Skeletal muscle satellite cell (primary cell): ENCODE results near the gene FAM124A.

Source experiments
- H3K27me3 ChIP-seq: 2 replicates; pipeline ENCODE4 v1.7.0; 2013; ENCODE audit warnings: low read length; ENCODE audit not compliant: control insufficient read depth, insufficient read depth
- H3K36me3 ChIP-seq: 2 replicates; pipeline ENCODE4 v1.7.0; 2013; ENCODE audit warnings: mild to moderate bottlenecking, control low read depth, low read length; ENCODE audit not compliant: insufficient read depth
- H3K4me1 ChIP-seq: 2 replicates; pipeline ENCODE4 v1.7.0; 2013; ENCODE audit warnings: low read length; ENCODE audit not compliant: control insufficient read depth, insufficient read depth
- H3K4me2 ChIP-seq: 2 replicates; pipeline ENCODE4 v1.7.0; 2013; ENCODE audit warnings: mild to moderate bottlenecking, low read length
- H3K4me3 ChIP-seq: 2 replicates; pipeline ENCODE4 v1.7.0; 2013; ENCODE audit warnings: low read length
- H3K9ac ChIP-seq: 2 replicates; pipeline ENCODE4 v1.7.0; 2013; ENCODE audit warnings: mild to moderate bottlenecking, low read depth, low read length, moderate library complexity
- H3K9me3 ChIP-seq: replicated peaks from 2 replicates; pipeline ENCODE4 v1.7.0; 2013; ENCODE audit warnings: mild to moderate bottlenecking, control low read depth, low read length

FAM124A gene

DNA sequence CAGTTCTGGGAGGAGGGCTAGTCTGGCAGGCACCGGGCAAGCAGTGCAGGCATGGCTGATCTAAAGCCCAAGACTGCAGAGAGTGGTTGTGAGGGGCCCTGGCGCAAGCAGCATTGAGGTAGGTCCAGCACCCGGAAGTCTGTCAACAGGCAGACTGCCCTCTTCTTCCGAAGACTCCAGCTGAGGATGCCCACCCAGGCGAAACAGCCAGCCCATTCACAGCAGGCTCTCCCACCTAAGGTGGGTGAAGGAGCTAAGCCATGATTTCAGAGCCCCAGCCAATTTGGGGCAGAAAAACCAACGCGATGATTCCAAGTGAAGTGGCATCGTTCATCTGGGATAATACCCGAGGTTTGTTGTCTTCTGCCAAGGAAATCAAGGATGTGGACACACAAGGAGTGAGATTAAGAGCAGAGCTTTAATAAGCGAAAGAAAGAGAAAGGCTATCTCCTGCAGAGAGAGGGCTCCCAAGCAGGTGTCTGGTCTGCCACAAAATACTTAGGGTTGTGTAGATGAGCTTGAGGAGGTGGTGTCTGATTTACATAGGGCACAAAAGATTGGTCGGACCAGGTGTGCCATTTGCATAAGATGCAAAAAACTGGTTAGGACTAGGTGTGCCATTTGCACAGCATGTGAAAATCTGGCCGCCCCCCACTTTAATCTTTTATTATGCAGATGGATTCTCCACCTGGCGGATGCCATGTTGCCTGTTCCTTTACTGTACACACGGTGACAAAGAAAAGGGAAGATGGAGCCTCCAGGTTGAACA lies 22.6 kb downstream of the FAM124A start:
- H3K27me3 ChIP-seq, result peaks cover 74% of the 10 kb centered on the region
- no peak overlapping the region for H3K4me3 ChIP-seq
- no peaks in the 10 kb centered on the region for H3K9me3 ChIP-seq
- H3K4me1 ChIP-seq, result no peaks in the 10 kb centered on the region
- no peak overlapping the region for H3K4me2 ChIP-seq
- no peaks in the 10 kb centered on the region for H3K36me3 ChIP-seq
- H3K9ac ChIP-seq, result no peak overlapping the region

DNA sequence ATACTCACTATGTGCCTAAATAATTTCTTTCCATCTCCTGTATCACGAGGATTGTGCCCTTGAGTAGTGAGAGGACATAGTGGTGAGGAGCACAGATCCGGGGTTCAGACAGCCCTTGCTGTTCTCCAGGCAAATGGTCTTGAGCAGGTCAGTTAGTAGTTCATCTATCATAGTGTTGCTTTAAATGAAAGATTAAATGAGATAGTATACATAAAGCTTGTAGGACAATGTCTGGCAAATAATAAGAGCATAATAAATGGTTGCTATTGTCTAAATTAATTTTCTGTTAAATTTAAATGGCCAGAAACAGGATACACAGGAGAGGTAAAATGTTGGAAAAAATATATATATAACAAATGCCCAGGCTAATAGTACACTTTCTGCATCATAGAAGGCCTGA lies 23.4 kb downstream of the FAM124A start:
- Histone ChIP-seq H3K4me2 (no peak overlapping the region), H3K4me1 (no peaks in the 10 kb centered on the region), H3K27me3 (peaks cover 70% of the 10 kb centered on the region), H3K36me3 (no peaks in the 10 kb centered on the region), H3K9ac (no peak overlapping the region), H3K4me3 (no peak overlapping the region), H3K9me3 (no peaks in the 10 kb centered on the region)

DNA sequence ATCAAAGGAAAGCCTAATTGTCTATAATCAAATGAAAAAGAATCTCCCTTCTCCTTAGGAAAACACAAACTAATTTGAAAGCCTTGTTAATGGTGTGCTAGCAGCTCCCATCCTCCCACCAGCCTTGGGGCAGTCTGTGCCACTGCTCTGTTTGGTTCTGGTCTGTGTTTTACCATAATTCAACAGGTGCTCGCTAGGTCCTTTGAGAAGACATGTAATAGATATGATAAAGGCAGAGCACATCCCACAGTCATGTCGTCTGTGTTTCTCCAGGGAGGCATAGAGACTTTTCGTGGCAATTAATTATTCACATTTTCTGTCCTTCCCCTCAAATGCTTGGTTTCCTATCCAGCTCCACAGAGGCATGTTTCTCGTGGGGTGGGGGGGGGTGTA lies 23.8 kb downstream of the FAM124A start:
- Histone ChIP-seq H3K36me3 (no peaks in the 10 kb centered on the region), H3K4me1 (no peaks in the 10 kb centered on the region), H3K27me3 (peaks cover 70% of the 10 kb centered on the region), H3K4me2 (no peak overlapping the region), H3K4me3 (no peak overlapping the region), H3K9ac (no peak overlapping the region), H3K9me3 (no peaks in the 10 kb centered on the region)

DNA sequence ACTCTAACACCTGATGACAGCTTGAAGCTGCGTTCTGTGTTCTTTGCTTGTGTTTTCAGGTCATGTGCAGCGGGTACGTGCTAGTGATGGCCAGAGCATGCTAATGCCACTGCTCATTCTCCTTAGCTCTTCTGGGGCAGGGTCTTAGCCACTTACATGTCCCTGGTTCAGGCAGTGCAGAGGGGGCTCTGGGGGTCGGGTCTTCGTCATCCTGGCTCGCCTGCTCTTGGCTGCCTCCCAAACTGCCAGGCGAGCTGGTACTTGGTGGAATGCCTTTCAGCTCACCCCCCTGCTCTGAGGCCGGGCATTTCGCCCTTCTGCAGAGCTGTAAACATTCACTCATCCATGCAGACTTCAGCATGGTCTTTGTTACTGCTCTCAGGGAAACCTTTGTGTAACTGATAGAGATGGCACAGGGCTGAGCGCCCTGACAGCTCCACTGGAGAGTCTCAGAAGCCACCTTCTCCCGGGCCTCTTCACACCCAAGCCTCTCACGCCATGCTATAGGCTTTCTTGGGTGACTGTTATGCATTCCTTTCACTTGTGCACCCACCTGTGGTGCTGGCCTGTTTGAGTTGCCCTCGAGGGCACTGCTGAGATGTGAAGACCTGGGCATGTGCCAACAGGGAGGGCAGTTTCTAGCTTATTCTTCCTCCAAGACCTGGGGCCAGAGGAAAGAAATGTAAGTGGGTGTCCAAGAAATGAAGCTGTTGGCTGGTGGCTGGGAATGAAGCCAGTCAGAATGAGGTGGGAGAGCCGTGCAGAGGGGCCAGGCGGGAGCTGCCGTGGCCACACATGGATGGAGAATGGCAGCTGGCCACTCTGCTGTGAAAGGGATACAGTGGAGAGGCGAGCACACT lies 24.4 kb downstream of the FAM124A start:
- Histone ChIP-seq H3K4me3 (no peak overlapping the region), H3K4me1 (no peaks in the 10 kb centered on the region), H3K36me3 (no peaks in the 10 kb centered on the region), H3K27me3 (peaks cover 70% of the 10 kb centered on the region), H3K9me3 (no peaks in the 10 kb centered on the region), H3K9ac (no peak overlapping the region), H3K4me2 (no peak overlapping the region)

DNA sequence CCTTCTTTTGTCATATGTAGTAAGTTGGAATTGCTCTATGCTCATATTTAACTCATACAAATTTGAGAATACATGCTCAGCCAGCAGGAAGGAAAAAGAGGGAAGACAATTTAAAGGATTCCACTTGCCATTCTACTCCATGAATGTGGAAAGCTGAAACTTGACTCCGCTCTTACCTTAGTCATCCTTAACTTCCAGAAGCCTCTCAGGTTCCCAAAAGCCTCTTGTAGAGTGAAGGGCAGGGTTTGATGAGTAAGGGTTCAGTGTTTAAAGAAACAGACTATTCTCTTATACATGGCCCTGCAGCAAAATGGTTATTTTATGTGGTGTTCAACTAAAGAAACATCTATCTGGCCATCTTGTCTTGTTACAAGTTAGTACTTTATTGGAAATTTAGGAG lies 27.1 kb downstream of the FAM124A start:
- Histone ChIP-seq H3K36me3 (no peaks in the 10 kb centered on the region), H3K4me1 (no peaks in the 10 kb centered on the region), H3K4me3 (no peak overlapping the region), H3K4me2 (no peak overlapping the region), H3K27me3 (peaks cover 68% of the 10 kb centered on the region), H3K9me3 (no peaks in the 10 kb centered on the region), H3K9ac (no peak overlapping the region)

DNA sequence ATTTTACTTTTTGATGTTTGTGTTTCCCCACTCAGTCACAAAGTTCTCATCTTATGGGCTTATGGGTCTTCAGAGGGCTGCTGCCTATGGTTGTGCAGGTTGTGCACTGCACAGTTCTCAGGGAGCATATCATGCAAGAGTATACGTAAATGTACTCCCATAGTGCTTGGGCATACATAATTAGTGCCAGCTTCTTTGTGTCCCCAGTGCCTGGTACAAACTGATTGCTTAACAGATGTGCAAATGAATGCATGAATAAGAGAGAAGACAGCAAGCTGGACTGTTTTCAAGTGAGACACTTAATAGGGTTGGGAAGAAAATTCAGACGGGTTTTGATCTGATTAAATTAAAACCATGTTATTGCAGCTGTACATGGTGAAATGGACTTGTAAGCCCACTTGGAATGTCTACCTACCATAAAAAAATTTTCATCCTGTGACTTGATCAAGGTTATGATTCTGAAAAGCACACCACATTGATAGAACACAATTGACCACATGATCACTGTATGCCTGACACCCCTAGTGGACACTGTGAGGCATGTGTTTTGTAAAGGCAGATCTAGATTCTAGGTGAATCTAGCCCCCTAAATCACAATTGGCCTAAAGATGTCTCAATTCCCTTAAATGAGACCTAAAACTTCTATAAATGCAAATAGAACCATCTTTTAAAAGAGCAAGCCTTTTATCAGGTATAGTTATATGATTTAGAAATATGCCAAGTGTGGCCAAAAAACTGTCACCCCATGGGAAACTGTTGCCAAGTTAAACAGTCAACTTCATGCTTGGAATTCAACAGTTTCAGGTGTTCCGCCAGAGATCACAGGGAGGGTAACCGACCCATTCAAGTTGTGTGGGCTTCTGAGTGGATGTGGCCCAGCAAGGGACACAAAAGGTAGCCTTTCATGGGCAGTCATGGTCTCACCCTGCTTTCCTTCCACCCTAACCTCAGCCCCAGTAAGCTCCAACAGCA lies 27.9 kb downstream of the FAM124A start:
- no peak overlapping the region for H3K9ac ChIP-seq
- H3K9me3 ChIP-seq, result no peaks in the 10 kb centered on the region
- no peak overlapping the region for H3K4me2 ChIP-seq
- H3K4me1 ChIP-seq, result no peaks in the 10 kb centered on the region
- no peak overlapping the region for H3K4me3 ChIP-seq
- no peaks in the 10 kb centered on the region for H3K36me3 ChIP-seq
- peaks cover 62% of the 10 kb centered on the region for H3K27me3 ChIP-seq

DNA sequence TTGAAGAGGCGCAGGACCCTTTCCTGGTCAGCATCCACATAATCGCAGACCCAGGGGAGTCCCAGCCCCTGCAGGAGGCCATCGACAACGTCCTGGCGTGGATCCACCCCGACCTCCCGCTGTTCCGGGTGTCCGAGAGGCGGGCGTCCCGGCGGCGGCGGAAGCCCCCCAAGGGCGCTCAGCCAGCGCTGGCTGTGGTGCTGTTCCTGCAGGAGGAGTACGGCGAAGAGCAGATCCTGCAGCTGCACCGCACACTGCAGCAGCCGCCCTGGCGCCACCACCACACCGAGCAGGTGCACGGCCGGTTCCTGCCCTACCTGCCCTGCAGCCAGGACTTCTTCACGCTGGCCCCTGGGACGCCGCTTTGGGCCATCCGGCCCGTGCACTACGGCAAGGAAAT lies 29.3 kb downstream of the FAM124A start:
- H3K9me3 ChIP-seq, result no peaks in the 10 kb centered on the region
- no peak overlapping the region for H3K4me3 ChIP-seq
- H3K36me3 ChIP-seq, result no peaks in the 10 kb centered on the region
- no peak overlapping the region for H3K4me2 ChIP-seq
- no peak overlapping the region for H3K9ac ChIP-seq
- peaks cover 58% of the 10 kb centered on the region for H3K27me3 ChIP-seq
- no peaks in the 10 kb centered on the region for H3K4me1 ChIP-seq

DNA sequence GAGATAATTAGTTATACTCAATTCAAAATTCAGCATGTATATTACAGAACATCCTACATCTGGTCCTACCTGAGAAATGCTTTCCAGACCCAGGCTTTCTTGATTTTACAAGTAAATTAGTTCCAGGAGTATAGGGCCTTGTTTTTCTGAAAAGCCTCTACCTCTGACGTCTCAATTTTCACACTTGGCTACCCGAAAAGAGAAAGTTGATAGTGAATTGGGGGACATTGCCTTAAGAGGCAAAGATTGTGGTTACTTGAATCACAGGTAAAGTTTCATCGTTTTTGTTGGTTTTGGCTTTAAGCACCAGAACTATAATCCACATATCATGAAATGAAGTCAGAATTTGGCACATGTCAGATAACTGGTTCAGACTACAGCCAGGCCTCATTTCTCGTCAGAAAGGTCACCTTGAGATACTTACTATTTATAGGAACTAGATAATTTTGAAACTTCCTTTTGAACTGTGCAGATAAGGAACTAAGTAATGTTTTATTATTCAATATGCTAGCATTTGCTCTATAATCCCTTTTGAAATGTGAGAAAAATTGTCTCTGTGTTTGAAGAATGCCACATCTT lies 30.8 kb downstream of the FAM124A start:
- Histone ChIP-seq H3K27me3 (peaks cover 42% of the 10 kb centered on the region), H3K9me3 (no peaks in the 10 kb centered on the region), H3K9ac (no peak overlapping the region), H3K4me1 (no peaks in the 10 kb centered on the region), H3K36me3 (no peaks in the 10 kb centered on the region), H3K4me3 (no peak overlapping the region), H3K4me2 (no peak overlapping the region)

DNA sequence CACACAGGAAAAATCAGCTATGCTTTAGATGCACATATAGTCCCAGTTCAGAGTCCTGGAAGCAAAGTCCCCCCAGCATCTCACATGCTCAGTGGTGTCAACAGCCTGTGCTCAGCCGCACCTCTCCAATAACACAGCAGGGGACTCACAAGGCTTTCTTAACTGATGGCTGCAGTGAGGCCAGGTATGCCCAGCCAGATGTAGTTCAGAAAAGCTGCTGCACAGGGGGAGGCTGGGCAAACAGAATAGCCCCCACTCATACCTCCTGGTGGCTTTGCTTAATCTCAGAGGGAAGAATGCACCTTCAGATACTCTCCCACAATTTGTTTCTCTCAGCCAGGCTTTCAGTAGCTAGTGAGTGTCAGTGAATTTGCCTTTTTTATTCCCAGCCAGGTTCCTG lies 33.4 kb downstream of the FAM124A start:
- Histone ChIP-seq H3K4me3 (no peak overlapping the region), H3K4me1 (no peaks in the 10 kb centered on the region), H3K36me3 (no peaks in the 10 kb centered on the region), H3K4me2 (no peak overlapping the region), H3K9me3 (no peaks in the 10 kb centered on the region), H3K27me3 (peaks cover 43% of the 10 kb centered on the region), H3K9ac (no peak overlapping the region)

DNA sequence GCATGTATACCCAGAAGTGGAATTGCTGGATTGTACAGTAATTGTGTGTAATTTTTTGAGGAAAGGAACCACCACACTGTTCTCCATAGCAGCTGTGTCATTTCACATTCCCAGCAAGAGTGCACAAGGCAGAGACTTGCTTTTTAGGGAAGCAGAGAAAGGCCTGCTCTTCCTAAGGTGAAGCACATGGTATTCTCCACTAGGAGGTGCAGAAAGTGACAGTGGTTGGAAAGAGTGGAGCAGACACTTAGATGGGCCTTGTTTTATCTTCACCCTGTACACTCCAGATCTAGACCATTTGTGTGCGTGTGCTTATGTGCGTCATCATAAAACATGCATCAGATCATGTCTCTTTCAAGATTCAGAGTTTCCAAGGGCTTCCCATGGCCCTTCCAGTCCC lies 35.0 kb downstream of the FAM124A start:
- no peak overlapping the region for H3K4me2 ChIP-seq
- H3K9me3 ChIP-seq, result no peaks in the 10 kb centered on the region
- H3K4me1 ChIP-seq, result no peaks in the 10 kb centered on the region
- no peak overlapping the region for H3K9ac ChIP-seq
- H3K4me3 ChIP-seq, result no peak overlapping the region
- peaks cover 49% of the 10 kb centered on the region for H3K27me3 ChIP-seq
- no peaks in the 10 kb centered on the region for H3K36me3 ChIP-seq
